ENCODE measurements around the gene SRXN1. TPM values are rescaled to one million over a fixed set of nuclear protein-coding genes. Genes with fewer than 3 reads are reported as not detected.

Gene SRXN1
- total RNA-seq, 4 donors from 2014 or later, result 87.9 to 170 (median 128) TPM

- TF ChIP-seq POLR2A (IDR thresholded peaks at IDR 0.05) (no peak), CTCF (IDR thresholded peaks at IDR 0.05 in 4 of 5, conservative IDR thresholded peaks at IDR 0.05 in 1 of 5) (no peak)
- intact Hi-C loops (cut with DNase I; ENCODE audit: low total_unique reads) (loop anchor here (5.0 kb wide), 1 partner anchor 44 kb away; no protein-coding TSS in a partner anchor), in situ Hi-C loops (cut with MboI; ENCODE audit: low sequenced_read_pairs in 4 of 4) (no loop called here)
- H3K4me3 ChIP-seq, result peak overlapping the region in 1 of 4 donors; percentile 59
- DNase-seq (no peak), ATAC-seq (no peak)
- H3K27me3 ChIP-seq, result peaks cover 20 to 26% (median 22%) of the 10 kb centered on the region in 3 donors
- H3K36me3 ChIP-seq, result no peaks in the 10 kb centered on the region
- H3K27ac ChIP-seq, result peak overlapping the region in 3 of 4 donors; percentile 45 to 60 (median 50)
- H3K9me3 ChIP-seq, result no peaks in the 10 kb centered on the region
- H3K4me1 ChIP-seq, result peaks cover 0 to 1% of the 10 kb centered on the region in 2 donors
These were observed 41.8 kb downstream of the SRXN1 start for GRCh38 chr20:611047-611842.

GRCh38 chr20:610130-611046 lies 42.6 kb downstream of the SRXN1 start, which contains the start of gene TCF15:
Gene TCF15, minus strand, starts transcription at chr20:610309. Its CDS starts 72 bp downstream, at chr20:610237.
- DNase-seq (peak in 1 of 2 donors; percentile 19), ATAC-seq (peak; percentile 69 to 73)
- Histone ChIP-seq H3K9me3 (no peaks in the 10 kb centered on the region), H3K36me3 (no peaks in the 10 kb centered on the region), H3K4me1 (peaks cover 0 to 5% of the 10 kb centered on the region in 2 donors), H3K4me3 (peak within 1 kb of the TSS; percentile 38 to 59 (median 49)), H3K27ac (peak within 1 kb of the TSS; percentile 69 to 83 (median 80)), H3K27me3 (peaks cover 20 to 26% (median 22%) of the 10 kb centered on the region in 3 donors)
- TF ChIP-seq POLR2A (IDR thresholded peaks at IDR 0.05) (peak; percentile 61 to 76), CTCF (IDR thresholded peaks at IDR 0.05 in 4 of 5, conservative IDR thresholded peaks at IDR 0.05 in 1 of 5) (no peak)
- in situ Hi-C loops (cut with MboI; ENCODE audit: low sequenced_read_pairs in 4 of 4) (no loop called here), intact Hi-C loops (cut with DNase I; ENCODE audit: low total_unique reads) (loop anchor here (5.0 kb wide), 1 partner anchor 43 kb away; no protein-coding TSS in a partner anchor)

- Histone ChIP-seq H3K27me3 (peaks cover 20 to 26% (median 22%) of the 10 kb centered on the region in 3 donors), H3K9me3 (no peaks in the 10 kb centered on the region), H3K36me3 (no peaks in the 10 kb centered on the region), H3K4me3 (peak overlapping the region; percentile 38 to 59 (median 49)), H3K4me1 (peaks cover 0 to 7% of the 10 kb centered on the region in 2 donors), H3K27ac (peak overlapping the region; percentile 69 to 83 (median 80))
- in situ Hi-C loops (cut with MboI; ENCODE audit: low sequenced_read_pairs in 4 of 4), result loop anchor here in 1 of 4 donors (5.0 kb wide), 1 partner anchor 37 kb away; no protein-coding TSS in a partner anchor
- DNase-seq, result no peak
- ATAC-seq, result no peak
- TF ChIP-seq POLR2A (IDR thresholded peaks at IDR 0.05), result no peak
- no peak for TF ChIP-seq CTCF (IDR thresholded peaks at IDR 0.05 in 4 of 5, conservative IDR thresholded peaks at IDR 0.05 in 1 of 5)
- intact Hi-C loops (cut with DNase I; ENCODE audit: low total_unique reads), result no loop called here
These were observed 43.5 kb downstream of the SRXN1 start for GRCh38 chr20:609371-609964.

- H3K27me3 ChIP-seq, result peaks cover 20 to 26% (median 22%) of the 10 kb centered on the region in 3 donors
These were observed 44.0 kb downstream of the SRXN1 start for GRCh38 chr20:608970-609369.

More at GRCh38 chr20:608970-609369, 44.0 kb downstream of the SRXN1 start:
- H3K27ac ChIP-seq, result peak overlapping the region; percentile 69 to 83 (median 80)
- H3K9me3 ChIP-seq, result no peaks in the 10 kb centered on the region
- no peaks in the 10 kb centered on the region for H3K36me3 ChIP-seq
- TF ChIP-seq CTCF (IDR thresholded peaks at IDR 0.05 in 4 of 5, conservative IDR thresholded peaks at IDR 0.05 in 1 of 5), result no peak
- no peak for TF ChIP-seq POLR2A (IDR thresholded peaks at IDR 0.05)
- peaks cover 0 to 10% of the 10 kb centered on the region in 2 donors for H3K4me1 ChIP-seq
- no peak for ATAC-seq
- intact Hi-C loops (cut with DNase I; ENCODE audit: low total_unique reads), result no loop called here
- DNase-seq, result no peak
- H3K4me3 ChIP-seq, result peak overlapping the region; percentile 38 to 59 (median 49)
- in situ Hi-C loops (cut with MboI; ENCODE audit: low sequenced_read_pairs in 4 of 4), result loop anchor here in 1 of 4 donors (5.0 kb wide), 1 partner anchor 37 kb away; no protein-coding TSS in a partner anchor
